ENCODE data around the gene FAM117B.
A peak's percentile ranks its signal among the peaks of the same experiment; 100 is the strongest.

FAM117B gene

DNA sequence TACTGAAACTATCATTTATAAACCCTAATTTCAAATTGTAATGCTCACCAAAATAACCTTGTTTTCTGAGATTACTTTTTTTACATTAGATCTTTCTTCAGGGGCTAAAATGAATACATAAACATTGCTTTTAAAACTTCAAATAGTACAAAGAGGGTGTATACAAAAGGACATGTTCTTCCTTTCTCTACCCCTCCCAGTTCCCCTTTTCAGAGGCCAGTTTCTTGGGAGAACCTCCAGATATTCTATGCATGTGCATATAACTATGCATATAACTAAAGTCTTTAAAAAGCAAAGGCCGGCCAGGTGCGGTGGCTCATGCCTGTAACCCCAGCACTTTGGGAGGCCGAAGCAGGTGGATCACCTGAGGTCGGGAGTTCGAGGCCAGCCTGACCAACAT lies 10.6 kb upstream of the FAM117B start:
- no peak for DNase-seq (ENCODE audit: low read depth)
- H3K4me3 ChIP-seq (ENCODE audit: low read length), result no peak overlapping the region
- TF ChIP-seq, protein P1, sequence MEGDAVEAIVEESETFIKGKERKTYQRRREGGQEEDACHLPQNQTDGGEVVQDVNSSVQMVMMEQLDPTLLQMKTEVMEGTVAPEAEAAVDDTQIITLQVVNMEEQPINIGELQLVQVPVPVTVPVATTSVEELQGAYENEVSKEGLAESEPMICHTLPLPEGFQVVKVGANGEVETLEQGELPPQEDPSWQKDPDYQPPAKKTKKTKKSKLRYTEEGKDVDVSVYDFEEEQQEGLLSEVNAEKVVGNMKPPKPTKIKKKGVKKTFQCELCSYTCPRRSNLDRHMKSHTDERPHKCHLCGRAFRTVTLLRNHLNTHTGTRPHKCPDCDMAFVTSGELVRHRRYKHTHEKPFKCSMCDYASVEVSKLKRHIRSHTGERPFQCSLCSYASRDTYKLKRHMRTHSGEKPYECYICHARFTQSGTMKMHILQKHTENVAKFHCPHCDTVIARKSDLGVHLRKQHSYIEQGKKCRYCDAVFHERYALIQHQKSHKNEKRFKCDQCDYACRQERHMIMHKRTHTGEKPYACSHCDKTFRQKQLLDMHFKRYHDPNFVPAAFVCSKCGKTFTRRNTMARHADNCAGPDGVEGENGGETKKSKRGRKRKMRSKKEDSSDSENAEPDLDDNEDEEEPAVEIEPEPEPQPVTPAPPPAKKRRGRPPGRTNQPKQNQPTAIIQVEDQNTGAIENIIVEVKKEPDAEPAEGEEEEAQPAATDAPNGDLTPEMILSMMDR (conservative IDR thresholded peaks at IDR 0.05; ENCODE audit: low read length), result no peak

DNA sequence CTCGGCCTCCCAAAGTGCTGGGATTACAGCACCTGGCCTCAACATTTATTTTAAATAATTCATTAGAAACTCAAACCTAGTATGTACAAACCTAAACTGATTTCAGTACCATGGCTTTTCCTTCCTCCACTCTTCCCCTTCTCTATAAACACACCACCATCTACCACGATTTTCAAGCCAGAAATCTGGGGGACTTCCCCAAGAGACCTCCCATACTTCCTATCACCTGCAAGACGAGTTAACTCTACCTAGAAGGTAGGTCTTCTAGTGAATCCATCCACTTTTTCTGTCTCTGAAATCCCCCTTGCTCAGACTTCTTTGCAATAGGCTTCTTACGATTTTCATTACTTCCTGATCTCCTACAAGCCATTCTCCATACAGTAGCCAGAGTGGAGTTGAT lies 7.7 kb upstream of the FAM117B start:
- DNase-seq (ENCODE audit: low read depth), result no peak
- TF ChIP-seq, protein P1 (conservative IDR thresholded peaks at IDR 0.05; ENCODE audit: low read length), result no peak
- H3K4me3 ChIP-seq (ENCODE audit: low read length), result no peak overlapping the region

DNA sequence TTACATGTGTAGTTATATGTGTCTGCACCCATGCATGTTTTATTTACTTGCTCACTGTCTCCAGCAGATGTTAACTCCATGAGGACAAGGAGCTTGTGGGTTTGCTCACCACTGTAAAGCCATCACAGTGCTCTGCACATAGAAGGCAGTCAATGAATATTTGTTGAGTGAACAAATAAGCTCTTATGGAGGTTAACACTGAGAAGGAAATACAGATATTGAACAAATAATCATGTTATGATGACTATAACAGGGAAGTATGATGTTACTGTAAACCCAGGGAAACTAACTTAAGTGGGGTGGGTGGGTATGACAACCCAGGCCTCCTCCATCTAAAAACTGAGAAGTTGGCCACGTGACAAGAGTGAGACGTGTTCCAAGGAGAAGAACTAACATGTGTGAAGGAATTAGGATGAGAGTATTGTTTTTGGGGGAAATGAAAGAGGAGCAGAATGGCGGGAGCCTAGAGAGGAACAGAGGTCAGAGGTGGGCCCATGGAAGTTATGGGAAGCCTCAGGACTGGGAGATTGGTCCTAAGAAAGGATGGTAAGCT lies 6.0 kb upstream of the FAM117B start:
- H3K4me3 ChIP-seq (ENCODE audit: low read length), result no peak overlapping the region
- DNase-seq (ENCODE audit: low read depth), result no peak
- TF ChIP-seq, protein P1 (conservative IDR thresholded peaks at IDR 0.05; ENCODE audit: low read length), result no peak

DNA sequence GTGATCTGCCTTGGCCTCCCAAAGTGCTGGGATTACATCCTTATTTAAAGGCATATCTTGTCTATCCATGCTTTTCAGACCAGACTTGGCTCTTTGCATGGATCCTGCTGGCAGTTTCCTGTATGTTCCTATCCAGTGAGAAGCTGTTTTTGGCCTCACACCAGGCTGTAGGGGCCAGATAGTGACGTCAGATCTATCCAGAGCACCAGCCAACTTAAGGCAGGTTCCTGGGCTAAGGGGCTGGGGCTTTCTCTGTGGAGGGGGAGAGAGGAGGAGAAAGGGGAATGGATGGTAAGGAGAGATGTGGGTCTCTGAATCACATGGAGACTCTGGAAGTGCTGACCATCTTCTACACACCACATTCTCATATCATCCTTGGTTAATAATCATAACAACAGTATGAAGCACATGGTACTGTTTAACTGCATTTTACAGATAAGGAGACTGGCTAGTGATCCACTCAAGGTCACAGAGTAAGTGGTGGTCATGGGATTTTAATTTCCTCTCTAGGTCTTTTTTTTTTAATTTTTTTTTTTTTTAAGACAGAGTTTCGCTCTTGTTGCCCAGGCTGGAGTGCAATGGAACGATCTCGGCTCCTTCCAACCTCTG lies 2.0 kb upstream of the FAM117B start:
- TF ChIP-seq, protein P1 (conservative IDR thresholded peaks at IDR 0.05; ENCODE audit: low read length), result no peak
- H3K4me3 ChIP-seq (ENCODE audit: low read length), result no peak overlapping the region
- DNase-seq (ENCODE audit: low read depth), result no peak

DNA sequence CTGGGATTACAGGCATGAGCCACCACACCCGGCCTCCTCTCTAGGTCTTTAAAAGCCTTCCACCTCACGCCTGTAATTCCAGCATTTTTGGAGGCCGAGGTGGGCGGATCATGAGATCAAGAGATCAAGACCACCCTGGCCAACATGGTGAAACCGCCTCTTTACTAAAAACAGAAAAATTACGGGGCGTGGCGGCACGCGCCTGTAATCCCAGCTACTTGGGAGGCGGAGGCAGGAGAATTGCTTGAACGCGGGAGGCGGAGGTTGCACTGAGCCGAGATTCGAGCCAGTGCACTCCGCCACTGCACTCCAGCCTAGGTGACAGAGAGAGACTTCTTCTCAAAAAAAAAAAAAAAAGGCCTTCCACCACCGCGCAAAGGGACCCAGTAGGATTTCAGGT lies 1.3 kb upstream of the FAM117B start:
- no peak for DNase-seq (ENCODE audit: low read depth)
- TF ChIP-seq, protein P1 (conservative IDR thresholded peaks at IDR 0.05; ENCODE audit: low read length), result no peak
- no peak overlapping the region for H3K4me3 ChIP-seq (ENCODE audit: low read length)

DNA sequence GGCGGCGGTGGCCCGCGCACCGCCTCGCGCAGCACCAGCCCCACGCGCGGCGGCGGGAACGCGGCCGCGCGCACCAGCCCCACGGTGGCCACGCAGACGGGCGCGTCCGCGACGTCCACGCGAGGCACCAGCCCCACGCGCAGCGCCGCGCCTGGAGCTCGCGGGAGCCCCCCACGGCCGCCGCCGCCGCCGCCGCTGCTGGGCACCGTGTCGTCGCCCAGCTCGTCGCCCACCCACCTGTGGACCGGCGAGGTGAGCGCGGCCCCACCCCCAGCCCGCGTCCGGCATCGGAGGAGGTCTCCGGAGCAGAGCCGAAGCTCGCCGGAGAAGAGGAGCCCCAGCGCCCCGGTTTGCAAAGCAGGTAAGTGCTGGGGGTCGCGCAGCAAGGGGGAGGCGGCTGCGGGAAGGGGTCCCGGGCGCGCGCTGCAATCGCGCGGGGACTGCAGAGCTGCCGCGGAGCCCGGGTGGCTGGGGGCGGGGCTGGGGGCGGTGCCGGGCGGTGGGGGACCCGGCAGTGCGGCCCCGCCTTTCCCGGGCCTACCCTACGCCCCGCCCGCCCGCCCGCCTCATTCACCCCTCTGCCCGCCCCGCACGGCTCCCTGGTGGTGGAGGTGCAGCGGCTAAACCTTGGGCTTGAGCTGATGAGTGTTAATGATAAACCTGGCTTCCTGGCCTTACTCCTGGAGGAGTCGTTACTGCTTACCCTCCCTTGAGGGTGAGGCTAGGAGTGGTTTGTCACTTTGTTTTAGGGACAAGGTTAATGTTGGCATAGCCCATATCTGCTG lies 851 bp downstream of the FAM117B start:
- peak; percentile 35 for DNase-seq (ENCODE audit: low read depth)
- peak overlapping the region; percentile 75 for H3K4me3 ChIP-seq (ENCODE audit: low read length)
- TF ChIP-seq, protein P1 (conservative IDR thresholded peaks at IDR 0.05; ENCODE audit: low read length), result no peak; the same call in 1 of the 2 replicates

DNA sequence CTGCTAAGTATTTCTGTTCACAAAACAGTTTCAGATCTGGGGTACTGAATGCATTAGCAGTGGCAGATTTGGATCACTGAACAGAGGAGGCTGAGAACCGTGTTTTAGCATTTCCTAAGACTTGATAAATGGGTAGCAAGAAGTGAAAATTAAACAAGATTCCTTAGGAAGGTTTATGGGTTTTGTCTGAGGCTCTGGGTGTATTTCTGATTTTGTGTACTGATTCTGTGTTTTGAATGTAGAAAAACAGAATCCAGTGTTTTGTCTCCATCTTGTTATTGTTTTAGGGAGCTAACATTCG lies 1.4 kb downstream of the FAM117B start:
- DNase-seq (ENCODE audit: low read depth), result no peak
- peak overlapping the region; percentile 61 for H3K4me3 ChIP-seq (ENCODE audit: low read length)
- TF ChIP-seq, protein P1 (conservative IDR thresholded peaks at IDR 0.05; ENCODE audit: low read length), result no peak

Data from AG10803 (cell line).